A549 (cell line): Measurements from ENCODE around the gene CADPS2.

Experiments used
- CEBPB ChIP-seq, 2 experiments: fragments of >200 bp in 1 of 2; sonication (Bioruptor Twin) in 1 of 2; formaldehyde crosslinking in 1 of 2; IDR thresholded peaks; 2 replicates each; pipeline ENCODE4 v1.6.1; 2012 to 2016
- CHD4 ChIP-seq: fragments of 200-600 bp; sonication (generic); IDR thresholded peaks from 2 replicates; pipeline ENCODE4 v1.6.1; 2016; ENCODE audit warnings: antibody characterized with exemption, mild to moderate bottlenecking, borderline replicate concordance
- E2F6 ChIP-seq: IDR thresholded peaks from 2 replicates; pipeline ENCODE4 v1.6.1; 2012; ENCODE audit warnings: low read depth, borderline replicate concordance
- EP300 ChIP-seq, 2 experiments: fragments of >200 bp; sonication (Bioruptor Twin); formaldehyde crosslinking; IDR thresholded peaks; 2 replicates in 1 of 2; 3 replicates in 1 of 2; pipeline ENCODE4 v1.6.1; 2016 to 2017
- JUNB ChIP-seq: fragments of >200 bp; sonication (Bioruptor Twin); formaldehyde crosslinking; IDR thresholded peaks from 2 replicates; pipeline ENCODE4 v1.6.1; 2016
- KDM1A ChIP-seq: fragments of 200-600 bp; sonication (generic); IDR thresholded peaks from 2 replicates; pipeline ENCODE4 v1.6.1; 2016; ENCODE audit warnings: low read depth, mild to moderate bottlenecking
- MAFK ChIP-seq: fragments of 450-650 bp; IDR thresholded peaks from 2 replicates; pipeline ENCODE4 v1.6.1; 2014; ENCODE audit not compliant: partially characterized antibody
- MAX ChIP-seq: IDR thresholded peaks from 2 replicates; pipeline ENCODE4 v1.6.1; 2012
- MAZ ChIP-seq: fragments of 150-350 bp; IDR thresholded peaks from 2 replicates; pipeline ENCODE4 v1.6.1; 2014; ENCODE audit warnings: antibody characterized with exemption, low read depth, low read length, borderline replicate concordance
- NR3C1 ChIP-seq: fragments of >200 bp; sonication (Bioruptor Twin); formaldehyde crosslinking; IDR thresholded peaks from 3 replicates; pipeline ENCODE4 v1.6.1; 2017
- POLR2A ChIP-seq: IDR thresholded peaks from 2 replicates; pipeline ENCODE4 v1.6.1; 2012; ENCODE audit warnings: mild to moderate bottlenecking, low read length
- RCOR1 ChIP-seq: fragments of 150-350 bp; IDR thresholded peaks from 2 replicates; pipeline ENCODE4 v1.6.1; 2014; ENCODE audit warnings: antibody characterized with exemption, low read length, low read depth
- TF ChIP-seq, protein P1 (sequence below): fragments of >200 bp; sonication (Bioruptor Twin); formaldehyde crosslinking; IDR thresholded peaks from 3 replicates; pipeline ENCODE4 v1.5.1; 2016

GRCh38 chr7:122887848-122888247 lies 1.6 kb upstream of the CADPS2 start:
- TF ChIP-seq CHD4 (no peak), MAX (no peak), CEBPB (IDR thresholded peaks at IDR 0.05) (no peak), MAFK (no peak), JUNB (no peak), MAZ (no peak), RCOR1 (no peak), POLR2A (no peak), KDM1A (no peak), E2F6 (no peak), NR3C1 (no peak), EP300 (IDR thresholded peaks at IDR 0.05) (no peak)
- TF ChIP-seq, protein P1, sequence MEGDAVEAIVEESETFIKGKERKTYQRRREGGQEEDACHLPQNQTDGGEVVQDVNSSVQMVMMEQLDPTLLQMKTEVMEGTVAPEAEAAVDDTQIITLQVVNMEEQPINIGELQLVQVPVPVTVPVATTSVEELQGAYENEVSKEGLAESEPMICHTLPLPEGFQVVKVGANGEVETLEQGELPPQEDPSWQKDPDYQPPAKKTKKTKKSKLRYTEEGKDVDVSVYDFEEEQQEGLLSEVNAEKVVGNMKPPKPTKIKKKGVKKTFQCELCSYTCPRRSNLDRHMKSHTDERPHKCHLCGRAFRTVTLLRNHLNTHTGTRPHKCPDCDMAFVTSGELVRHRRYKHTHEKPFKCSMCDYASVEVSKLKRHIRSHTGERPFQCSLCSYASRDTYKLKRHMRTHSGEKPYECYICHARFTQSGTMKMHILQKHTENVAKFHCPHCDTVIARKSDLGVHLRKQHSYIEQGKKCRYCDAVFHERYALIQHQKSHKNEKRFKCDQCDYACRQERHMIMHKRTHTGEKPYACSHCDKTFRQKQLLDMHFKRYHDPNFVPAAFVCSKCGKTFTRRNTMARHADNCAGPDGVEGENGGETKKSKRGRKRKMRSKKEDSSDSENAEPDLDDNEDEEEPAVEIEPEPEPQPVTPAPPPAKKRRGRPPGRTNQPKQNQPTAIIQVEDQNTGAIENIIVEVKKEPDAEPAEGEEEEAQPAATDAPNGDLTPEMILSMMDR = no peak
